IMR-90 (cell line): ENCODE results near the gene SHC1. TPM values are rescaled to one million over a fixed set of nuclear protein-coding genes. Genes with fewer than 3 reads are reported as not detected.

Source experiments
- ATAC-seq: fragments of 200-7000 bp; cut with Tn5 transposase; 2 replicates; pipeline ENCODE4 v1.9.1; 2020; ENCODE audit warnings: low read depth, mild to moderate bottlenecking, moderate library complexity
- BruUV-seq: library from RNA; stranded (reverse); fragments of 400-500 nt; replicated peaks from 2 replicates; lab custom pipeline; 2021; lab: Mats Ljungman, UMichigan
- CTCF ChIA-PET: fragments of 300-600 bp; formaldehyde crosslinking; extraction: SDS; loops from one replicate; lab custom pipeline; 2021; ENCODE audit warnings: antibody characterized with exemption; lab: Yijun Ruan, JAX
- POLR2A ChIA-PET: fragments of 300-600 bp; sonication (Branson Sonifier 250); formaldehyde crosslinking; loops from one replicate; lab custom pipeline; 2022; ENCODE audit warnings: antibody characterized with exemption; ENCODE audit not compliant: unreplicated experiment; lab: Charles Lee
- DNase-seq: peaks from one replicate; pipeline ENCODE4 v3.0.0; 2013
- H2AFZ ChIP-seq: replicated peaks from 2 replicates; pipeline ENCODE3; 2013; ENCODE audit warnings: low read length, mild to moderate bottlenecking; ENCODE audit not compliant: poor library complexity
- H2AK5ac ChIP-seq: 2 replicates; pipeline ENCODE4 v1.6.1; 2013; ENCODE audit warnings: low read depth, low read length, inconsistent platforms
- H2AK9ac ChIP-seq: replicated peaks from 2 replicates; pipeline ENCODE3; 2013; ENCODE audit warnings: mild to moderate bottlenecking, low read depth, low read length, moderate library complexity; ENCODE audit not compliant: poor library complexity
- H2BK120ac ChIP-seq: 2 replicates; pipeline ENCODE4 v1.6.1; 2013; ENCODE audit warnings: low read depth, low read length, inconsistent platforms
- H2BK15ac ChIP-seq: 3 replicates; pipeline ENCODE4 v1.6.1; 2013; ENCODE audit warnings: low read depth, low read length, inconsistent platforms
- H2BK20ac ChIP-seq: 2 replicates; pipeline ENCODE4 v1.6.1; 2013; ENCODE audit warnings: low read depth, mild to moderate bottlenecking, inconsistent platforms, low read length, moderate library complexity
- H2BK5ac ChIP-seq: 2 replicates; pipeline ENCODE4 v1.6.1; 2013; ENCODE audit warnings: mild to moderate bottlenecking, low read depth, low read length, inconsistent platforms; ENCODE audit not compliant: poor library complexity, severe bottlenecking
- H3K14ac ChIP-seq: replicated peaks from 2 replicates; pipeline ENCODE4 v1.6.1; 2013; ENCODE audit warnings: low read depth, low read length, inconsistent platforms
- H3K18ac ChIP-seq: 2 replicates; pipeline ENCODE4 v1.6.1; 2013; ENCODE audit warnings: low read depth, low read length, control low read depth
- H3K23ac ChIP-seq: 2 replicates; pipeline ENCODE4 v1.6.1; 2013; ENCODE audit warnings: low read depth, low read length, inconsistent platforms
- H3K27ac ChIP-seq: 2 replicates; pipeline ENCODE4 v1.5.1; 2013; ENCODE audit warnings: mild to moderate bottlenecking, control low read depth, low read length; ENCODE audit not compliant: insufficient read depth
- H3K27me3 ChIP-seq: 2 replicates; pipeline ENCODE4 v1.6.1; 2013; ENCODE audit warnings: low read length; ENCODE audit not compliant: control insufficient read depth, insufficient read depth
- H3K36me3 ChIP-seq: 2 replicates; pipeline ENCODE4 v1.6.1; 2013; ENCODE audit warnings: low read length, mixed read lengths; ENCODE audit not compliant: control insufficient read depth, insufficient read depth
- H3K4ac ChIP-seq: 2 replicates; pipeline ENCODE4 v1.6.1; 2013; ENCODE audit warnings: low read depth, low read length, inconsistent platforms
- H3K4me1 ChIP-seq: 2 replicates; pipeline ENCODE4 v1.6.1; 2013; ENCODE audit warnings: low read length, mixed read lengths; ENCODE audit not compliant: control insufficient read depth, insufficient read depth
- H3K4me2 ChIP-seq: 2 replicates; pipeline ENCODE4 v1.6.1; 2013; ENCODE audit warnings: low read depth, mild to moderate bottlenecking, control low read depth, low read length, moderate library complexity
- H3K4me3 ChIP-seq: 2 replicates; pipeline ENCODE4 v1.5.1; 2013; ENCODE audit warnings: low read depth, mild to moderate bottlenecking, control low read depth, low read length, moderate library complexity; ENCODE audit not compliant: insufficient read depth
- H3K56ac ChIP-seq: 2 replicates; pipeline ENCODE4 v1.6.1; 2013; ENCODE audit warnings: low read length, inconsistent platforms; ENCODE audit not compliant: insufficient read depth; ENCODE audit errors: extremely low read depth
- H3K79me1 ChIP-seq, 2 experiments: 2 replicates each; pipeline ENCODE4 v1.6.1; 2013; ENCODE audit warnings: low read length in 2 of 2, inconsistent platforms in 1 of 2, low read depth in 1 of 2
- H3K9ac ChIP-seq: 2 replicates; pipeline ENCODE4 v1.6.1; 2013; ENCODE audit warnings: low read depth, low read length, control low read depth
- H3K9me1 ChIP-seq: 2 replicates; pipeline ENCODE4 v1.6.1; 2013; ENCODE audit warnings: low read length, inconsistent platforms; ENCODE audit not compliant: insufficient read depth
- H3K9me3 ChIP-seq: 2 replicates; pipeline ENCODE4 v1.6.1; 2013; ENCODE audit warnings: low read length; ENCODE audit not compliant: control insufficient read depth, insufficient read depth
- H4K20me1 ChIP-seq: 2 replicates; pipeline ENCODE4 v1.6.1; 2013; ENCODE audit warnings: low read length, inconsistent platforms; ENCODE audit not compliant: insufficient read depth
- H4K5ac ChIP-seq: 2 replicates; pipeline ENCODE4 v1.6.1; 2013; ENCODE audit warnings: mild to moderate bottlenecking, low read depth, low read length, control low read depth
- H4K8ac ChIP-seq, 2 experiments: 2 replicates each; pipeline ENCODE4 v1.6.1; 2013; ENCODE audit warnings: low read depth in 2 of 2, low read length in 2 of 2, control low read depth in 1 of 2, inconsistent platforms in 1 of 2
- H4K91ac ChIP-seq: 2 replicates; pipeline ENCODE4 v1.6.1; 2013; ENCODE audit warnings: low read depth, low read length, inconsistent platforms; ENCODE audit not compliant: insufficient read depth
- BHLHE40 ChIP-seq: fragments of 150-350 bp; IDR thresholded peaks from 2 replicates; pipeline ENCODE4 v1.6.1; 2016; ENCODE audit warnings: mild to moderate bottlenecking, low read depth, low read length
- CEBPB ChIP-seq: IDR thresholded peaks from 2 replicates; pipeline ENCODE4 v1.6.1; 2012; ENCODE audit warnings: low read depth, low read length, improper control_type of control experiment
- CHD1 ChIP-seq: IDR thresholded peaks from 2 replicates; pipeline ENCODE4 v1.6.1; 2012; ENCODE audit warnings: low read depth, low read length, improper control_type of control experiment
- ELK1 ChIP-seq: fragments of 150-350 bp; IDR thresholded peaks from 2 replicates; pipeline ENCODE4 v1.6.1; 2016; ENCODE audit warnings: low read depth, mild to moderate bottlenecking, low read length, moderate library complexity, borderline replicate concordance
- FOS ChIP-seq: fragments of 150-350 bp; IDR thresholded peaks from 2 replicates; pipeline ENCODE4 v1.6.1; 2016; ENCODE audit warnings: low read depth, low read length
- MAFK ChIP-seq: IDR thresholded peaks from 2 replicates; pipeline ENCODE4 v1.6.1; 2012; ENCODE audit warnings: low read depth, low read length, improper control_type of control experiment
- MAZ ChIP-seq: IDR thresholded peaks from 2 replicates; pipeline ENCODE4 v1.6.1; 2012; ENCODE audit warnings: low read depth, mild to moderate bottlenecking, low read length, improper control_type of control experiment, moderate library complexity, borderline replicate concordance
- MXI1 ChIP-seq: IDR thresholded peaks from 2 replicates; pipeline ENCODE4 v1.6.1; 2012; ENCODE audit warnings: low read depth, mild to moderate bottlenecking, low read length, moderate library complexity, borderline replicate concordance
- NFE2L2 ChIP-seq: fragments of 150-350 bp; IDR thresholded peaks from 2 replicates; pipeline ENCODE4 v1.6.1; 2016; ENCODE audit warnings: low read depth, mild to moderate bottlenecking, low read length
- RCOR1 ChIP-seq: IDR thresholded peaks from 2 replicates; pipeline ENCODE4 v1.6.1; 2012; ENCODE audit warnings: mild to moderate bottlenecking, low read length, improper control_type of control experiment; ENCODE audit not compliant: insufficient replicate concordance
- RFX5 ChIP-seq: IDR thresholded peaks from 2 replicates; pipeline ENCODE4 v1.8.0; 2012; ENCODE audit warnings: low read depth, mild to moderate bottlenecking, low read length, moderate library complexity
- SMC3 ChIP-seq: fragments of 150-350 bp; IDR thresholded peaks from 2 replicates; pipeline ENCODE4 v1.6.1; 2016; ENCODE audit warnings: low read depth, mild to moderate bottlenecking, antibody characterized with exemption, low read length, moderate library complexity
- USF2 ChIP-seq: fragments of 150-350 bp; IDR thresholded peaks from 2 replicates; pipeline ENCODE4 v1.6.1; 2017; ENCODE audit warnings: mild to moderate bottlenecking, antibody characterized with exemption, low read length, low read depth
- WGBS, 2 experiments: methylation state at CpG; one replicate each; pipeline versions ENCODE4 v1.1.5 to v1.1.7; 2013; ENCODE audit warnings: missing lambda C conversion rate in 2 of 2; ENCODE audit not compliant: insufficient read length in 1 of 2; ENCODE audit errors: extremely low coverage in 2 of 2; 5-methylcytosine and 5-hydroxymethylcytosine counted together
- dilution Hi-C: fragments of 300-500 bp; cut with HindIII; formaldehyde crosslinking; loops from one replicate; pipeline ENCODE4 v1.14.3; 2018; ENCODE audit warnings: low sequenced_read_pairs; ENCODE audit not compliant: unreplicated experiment
- in situ Hi-C: fragments of 300-500 bp; cut with MboI; formaldehyde crosslinking; loops from 3 replicates; pipeline ENCODE4 v1.14.3; 2019; ENCODE audit warnings: low sequenced_read_pairs, inconsistent platforms, mixed read lengths
- intact Hi-C: fragments of 100-400 bp; cut with micrococcal nuclease; formaldehyde crosslinking; loops from 2 replicates; pipeline ENCODE4 v1.10.0; 2022
- polyA plus RNA-seq, 3 experiments: library from polyadenylated mRNA; depleted of rRNA; stranded (reverse); fragments of >200 nt; gene quantifications; 2 replicates each; pipeline ENCODE4 v1.2.3, GENCODE V29; 2012; ENCODE audit warnings: low replicate concordance in 1 of 3
- total RNA-seq: library from RNA; depleted of rRNA; stranded (reverse); fragments of >200 nt; gene quantifications from 2 replicates; pipeline ENCODE4 v1.2.3, GENCODE V29; 2012

SHC1 gene
- total and polyA plus RNA-seq, 2 of the 4 experiments (the other 2 are of a cell fraction), result 352 to 355 TPM

- ATAC-seq, result no peak
- Histone ChIP-seq H3K4me1 (peaks cover 18% of the 10 kb centered on the region), H3K23ac (peak overlapping the region; percentile 86), H2BK20ac (peak overlapping the region; percentile 95), H3K4me2 (peak overlapping the region; percentile 83), H3K14ac (peak overlapping the region; percentile 94), H3K9me1 (peaks cover 7% of the 10 kb centered on the region), H2AK5ac (peak overlapping the region; percentile 89), H3K56ac (peak overlapping the region; percentile 92), H3K27me3 (no peaks in the 10 kb centered on the region), H4K5ac (peak overlapping the region; percentile 98), H3K4me3 (peak overlapping the region; percentile 36; the same call in 1 of the 2 replicates), H3K36me3 (peaks cover 13% of the 10 kb centered on the region), H3K9me3 (no peaks in the 10 kb centered on the region), H4K91ac (peak overlapping the region; percentile 100), H2AFZ (peak overlapping the region; percentile 33), H3K18ac (peak overlapping the region; percentile 96), H3K9ac (peak overlapping the region; percentile 75), H4K20me1 (peaks cover 26% of the 10 kb centered on the region), H3K4ac (peak overlapping the region; percentile 97), H2BK15ac (peak overlapping the region; percentile 97; the same call in 2 of the 3 replicates), H2AK9ac (peak overlapping the region; percentile 84), H3K79me1 (peaks cover 10 to 57% of the 10 kb centered on the region in 2 experiments), H3K27ac (peak overlapping the region; percentile 96), H4K8ac (peak overlapping the region; percentile 92 to 95), H2BK5ac (peak overlapping the region; percentile 97), H2BK120ac (peak overlapping the region; percentile 95)
- dilution Hi-C loops (no loop called here), intact Hi-C loops (loop anchor here (1.0 to 10.0 kb wide), 2 partner anchors 29 to 203 kb away; partner anchors contain the start of genes KRTCAP2 and TRIM46), in situ Hi-C loops (no loop called here)
- DNase-seq, result no peak
- BruUV-seq, result no TSS peak
- CTCF ChIA-PET, result interaction anchor here (0.6 kb wide), 1 partner anchor 43 kb away, joined by 3 read pairs; no protein-coding TSS in a partner anchor
- TF ChIP-seq MXI1, result no peak
- no peak for TF ChIP-seq RFX5
- TF ChIP-seq NFE2L2, result no peak
- TF ChIP-seq CHD1, result no peak
- no peak for TF ChIP-seq ELK1
- TF ChIP-seq USF2, result no peak
- TF ChIP-seq MAFK, result no peak
- no peak for TF ChIP-seq BHLHE40
- no peak for TF ChIP-seq RCOR1
- TF ChIP-seq CEBPB, result no peak
- no peak for TF ChIP-seq MAZ
- no peak for TF ChIP-seq FOS
- no peak for TF ChIP-seq SMC3
- POLR2A ChIA-PET, result interaction anchor here (0.7 to 1.9 kb wide), 3 partner anchors 11 to 36 kb away, joined by 4 to 10 read pairs (median 4); partner anchors contain the start of gene PYGO2
- WGBS, 2 experiments, result no CpG with 5 or more reads among the region's 3 CpGs
These were observed 1.6 kb upstream of the SHC1 start for GRCh38 chr1:154972213-154972516.
